A204.1 (cell line): ENCODE results near the gene NUDT2.
"Not testable (repeated sequence)": the region's sequence is repeated elsewhere in the genome, so short reads cannot be mapped to it uniquely, and the experiment has no call there.

ENCODE experiments used
- FAIRE-seq: peaks from 2 replicates; lab custom pipeline; 2012; peaks lifted over from hg19 to GRCh38; lab: Jason Lieb, UNC

The NUDT2 gene

DNA sequence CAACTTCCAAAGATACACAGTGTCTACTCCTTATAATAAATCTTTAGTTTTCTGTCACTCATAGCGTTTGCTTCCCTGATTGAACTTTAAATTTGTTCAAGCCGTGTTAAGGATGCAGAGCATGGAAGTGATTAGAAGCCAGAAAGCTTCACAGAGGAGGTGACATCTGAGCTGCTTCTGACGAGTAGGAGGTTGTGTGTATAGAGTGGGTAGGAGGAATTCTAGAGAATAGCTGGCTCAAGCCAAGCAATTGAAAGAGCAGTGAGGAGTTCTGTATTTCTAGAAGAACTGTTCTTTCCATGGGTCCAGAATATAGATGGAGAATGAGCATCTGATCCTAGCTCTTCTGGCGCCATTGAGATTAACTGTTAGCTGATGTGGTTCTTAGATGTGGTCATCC lies 6.0 kb downstream of the NUDT2 start:
- FAIRE-seq, result no peak

DNA sequence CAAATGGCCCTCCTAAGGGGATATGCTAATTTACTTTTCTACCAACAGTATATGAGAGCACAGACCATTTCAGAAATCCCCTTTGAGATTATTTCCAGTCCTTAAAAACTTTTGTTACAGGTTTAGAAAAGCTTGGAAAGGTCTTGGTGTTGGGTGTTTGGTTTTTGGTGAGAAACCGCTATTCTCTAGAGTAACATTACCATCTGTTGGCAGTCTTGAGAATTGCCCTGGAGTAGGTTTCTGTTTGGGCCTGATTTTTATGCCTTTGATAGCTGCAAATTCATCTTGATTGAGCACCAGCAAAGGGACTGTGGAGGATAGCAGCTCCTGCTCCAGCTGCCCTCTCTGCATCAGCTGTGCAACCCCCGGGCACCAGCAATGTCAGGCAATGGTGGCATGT lies 8.0 kb downstream of the NUDT2 start:
- FAIRE-seq, result no peak

DNA sequence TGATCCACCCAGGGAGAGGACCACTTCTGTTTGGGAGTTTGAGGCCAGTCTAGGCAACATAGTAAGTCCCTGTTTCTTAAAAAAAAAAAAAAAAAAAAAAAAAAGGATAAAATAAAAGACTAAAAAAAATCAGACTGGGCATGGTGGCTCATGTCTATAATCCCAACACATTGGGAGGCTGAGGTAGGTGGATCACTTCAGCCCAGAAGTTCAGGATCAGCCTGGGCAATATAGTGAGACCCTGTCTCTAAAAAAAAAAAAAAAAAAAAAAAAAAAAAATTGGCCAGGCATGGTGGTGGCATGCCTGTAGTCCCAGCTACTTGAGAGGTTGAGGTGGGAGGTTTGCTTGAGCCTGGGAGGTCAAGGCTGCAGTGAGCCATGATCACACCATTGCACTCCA lies 8.7 kb downstream of the NUDT2 start:
- not testable (repeated sequence) for FAIRE-seq

DNA sequence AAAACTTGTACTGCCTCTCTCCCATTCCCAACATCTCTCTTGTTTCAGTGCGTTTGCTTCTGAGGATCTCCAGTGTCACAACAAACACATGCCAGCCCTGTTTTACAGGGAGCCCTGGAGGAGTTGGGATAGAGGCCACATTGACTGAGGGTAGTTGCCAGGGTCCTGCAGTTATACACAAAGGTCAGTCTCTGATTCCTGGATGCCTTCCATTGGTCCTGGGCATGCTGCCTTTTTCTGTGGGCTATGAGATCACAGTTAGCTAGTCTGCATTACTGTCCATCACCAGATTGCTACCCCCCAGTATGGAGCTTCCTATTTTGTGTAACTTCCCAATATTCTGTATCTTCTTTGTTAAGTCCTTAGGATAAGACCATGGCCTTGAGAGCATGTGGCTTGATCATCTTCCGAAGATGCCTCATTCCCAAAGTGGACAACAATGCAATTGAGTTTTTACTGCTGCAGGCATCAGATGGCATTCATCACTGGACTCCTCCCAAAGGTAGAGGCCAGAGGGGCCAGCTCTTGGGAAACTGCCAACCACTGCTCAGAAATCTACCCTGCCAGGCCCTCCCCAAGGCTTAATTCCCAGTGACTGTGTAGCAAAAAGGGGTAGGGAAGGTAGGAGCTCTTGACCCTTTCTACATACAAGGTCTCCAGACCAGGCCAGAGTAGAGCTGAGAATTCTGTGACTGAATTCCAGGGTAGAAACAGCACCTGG lies 9.5 kb downstream of the NUDT2 start:
- FAIRE-seq, result no peak

DNA sequence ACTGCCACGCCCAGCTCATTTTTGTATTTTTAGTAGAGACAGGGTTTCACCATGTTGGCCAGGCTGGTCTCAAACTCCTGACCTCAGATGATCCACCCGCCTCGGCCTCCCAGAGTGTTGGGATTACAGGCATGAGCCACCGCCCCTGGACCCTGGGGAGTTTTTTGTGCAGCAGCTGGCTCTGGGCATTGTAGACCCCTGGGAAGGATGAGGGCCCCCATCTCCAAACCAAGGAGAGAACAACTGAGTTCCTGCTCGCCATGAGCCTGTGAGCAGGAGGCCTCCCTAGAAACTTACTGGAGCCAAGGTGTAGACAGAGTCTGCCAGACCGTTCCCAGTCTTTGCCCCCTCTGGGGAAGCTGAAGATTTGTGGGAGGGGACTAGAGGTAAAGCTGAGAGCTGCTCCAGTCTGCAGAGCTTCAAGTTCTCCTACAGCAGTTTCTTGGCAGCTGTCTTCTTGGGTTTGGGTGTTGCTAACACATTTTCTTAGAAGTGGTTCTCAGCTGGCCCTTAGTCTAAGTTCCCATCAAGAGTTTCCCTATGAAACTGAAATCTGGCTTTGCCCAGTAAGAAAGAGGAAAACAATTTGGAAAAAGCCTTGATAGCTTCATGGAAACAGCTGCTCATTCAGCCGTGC lies 12.4 kb downstream of the NUDT2 start:
- no peak for FAIRE-seq

DNA sequence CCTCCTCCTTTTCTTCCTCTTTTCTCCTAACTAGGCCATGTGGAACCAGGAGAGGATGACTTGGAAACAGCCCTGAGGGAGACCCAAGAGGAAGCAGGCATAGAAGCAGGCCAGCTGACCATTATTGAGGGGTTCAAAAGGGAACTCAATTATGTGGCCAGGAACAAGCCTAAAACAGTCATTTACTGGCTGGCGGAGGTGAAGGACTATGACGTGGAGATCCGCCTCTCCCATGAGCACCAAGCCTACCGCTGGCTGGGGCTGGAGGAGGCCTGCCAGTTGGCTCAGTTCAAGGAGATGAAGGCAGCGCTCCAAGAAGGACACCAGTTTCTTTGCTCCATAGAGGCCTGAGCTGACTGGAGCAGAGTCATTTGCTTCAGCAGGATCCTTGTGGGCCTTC lies 13.7 kb downstream of the NUDT2 start:
- no peak for FAIRE-seq

DNA sequence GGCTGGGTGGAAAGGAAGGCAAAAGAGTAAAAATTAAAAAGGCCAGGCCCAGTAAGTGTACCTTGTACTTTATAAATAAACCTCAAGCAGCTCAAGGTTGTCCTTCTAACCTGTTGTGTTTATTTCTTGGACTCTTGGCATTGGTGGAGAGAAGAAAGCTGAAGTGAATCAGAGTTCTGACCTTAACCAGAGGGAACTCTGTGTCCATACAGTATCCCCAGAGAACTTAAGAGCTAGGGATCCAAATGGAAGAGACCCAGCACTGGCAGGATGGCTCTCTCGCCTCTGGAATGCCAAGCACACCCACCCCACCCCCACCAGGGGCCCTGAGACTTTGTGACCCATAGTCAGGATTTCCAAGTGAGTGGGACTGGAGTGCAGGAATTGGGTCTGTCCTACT lies 14.2 kb downstream of the NUDT2 start:
- FAIRE-seq, result no peak

DNA sequence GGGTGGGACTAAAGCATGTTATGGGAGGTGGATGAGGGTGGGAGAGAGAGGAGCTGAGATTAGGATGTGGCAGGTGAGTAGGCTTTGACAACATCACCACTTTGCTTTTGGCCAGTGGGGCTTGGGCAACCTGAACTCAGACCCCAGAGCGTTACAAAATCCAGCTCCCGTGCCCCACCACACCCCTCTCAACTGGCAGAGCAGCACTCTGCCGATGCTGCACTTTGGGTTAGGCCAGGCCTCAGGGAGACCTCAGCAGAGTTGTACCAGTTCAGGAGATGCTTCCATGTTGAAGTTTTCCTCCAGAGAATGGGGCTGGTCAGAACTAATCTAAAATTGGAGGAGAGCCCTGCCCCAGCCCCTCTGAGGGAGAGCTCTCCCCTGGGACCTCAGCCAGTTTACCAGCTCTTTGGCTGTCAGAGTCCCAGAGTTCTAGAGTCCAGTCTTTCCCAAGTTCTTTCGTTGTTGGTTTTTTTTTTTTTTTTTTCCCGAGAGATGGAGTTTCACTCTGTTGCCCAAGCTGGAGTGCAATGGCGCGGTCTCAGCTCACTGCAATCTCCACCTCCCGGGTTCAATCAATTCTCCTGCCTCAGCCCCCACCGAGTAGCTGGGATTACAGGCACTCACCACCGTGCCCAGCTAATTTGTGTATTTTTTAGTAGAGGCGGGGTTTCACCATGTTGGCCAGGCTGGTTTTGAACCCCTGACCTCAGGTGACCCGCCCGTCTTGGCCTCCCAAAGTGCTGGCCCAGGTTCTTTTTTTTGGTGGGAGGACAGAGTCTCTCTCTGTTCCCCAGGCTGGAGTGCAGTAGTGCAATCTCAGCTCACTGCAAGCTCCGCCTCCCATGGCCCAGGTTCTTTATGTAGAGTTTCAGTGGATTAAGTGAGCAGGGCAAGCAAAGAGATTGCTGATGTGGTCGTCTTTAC lies 17.8 kb downstream of the NUDT2 start:
- no peak for FAIRE-seq

DNA sequence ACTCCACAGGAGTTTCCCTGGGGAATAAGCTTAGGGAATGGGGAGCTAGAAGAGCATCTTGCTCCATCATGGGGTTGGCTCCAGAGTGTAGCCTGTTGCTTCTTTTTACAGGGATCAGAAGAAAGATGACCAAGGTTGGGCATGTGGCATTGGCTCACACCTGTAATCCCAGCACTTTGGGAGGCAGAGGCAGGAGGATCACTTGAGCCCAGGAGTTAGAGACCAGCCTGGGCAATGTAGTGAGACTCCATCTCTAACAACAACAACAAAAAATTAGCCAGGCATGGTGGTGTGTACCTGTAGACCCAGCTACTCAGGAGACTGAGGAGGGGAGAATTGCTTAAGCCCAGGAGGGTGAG lies 18.4 kb downstream of the NUDT2 start:
- FAIRE-seq, result no peak

DNA sequence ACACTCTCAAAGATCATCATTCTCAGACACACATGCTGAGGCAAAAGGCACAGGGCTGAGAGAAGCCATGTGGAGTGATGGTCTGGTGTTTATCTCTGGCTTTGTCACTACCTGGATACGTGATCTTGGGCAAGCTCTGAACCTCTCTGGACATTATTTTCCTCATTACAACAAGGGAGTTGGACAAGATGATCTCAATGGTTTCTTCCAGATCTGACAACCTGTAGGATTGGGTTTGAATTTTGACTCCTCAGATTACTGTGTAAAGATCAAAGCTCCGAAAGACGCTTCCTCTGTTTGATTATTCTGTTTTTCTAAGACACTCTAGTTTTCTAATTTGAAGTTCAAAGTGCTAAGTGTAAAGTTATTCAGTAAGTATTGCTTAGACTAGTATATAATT lies 20.0 kb downstream of the NUDT2 start:
- FAIRE-seq, result no peak

DNA sequence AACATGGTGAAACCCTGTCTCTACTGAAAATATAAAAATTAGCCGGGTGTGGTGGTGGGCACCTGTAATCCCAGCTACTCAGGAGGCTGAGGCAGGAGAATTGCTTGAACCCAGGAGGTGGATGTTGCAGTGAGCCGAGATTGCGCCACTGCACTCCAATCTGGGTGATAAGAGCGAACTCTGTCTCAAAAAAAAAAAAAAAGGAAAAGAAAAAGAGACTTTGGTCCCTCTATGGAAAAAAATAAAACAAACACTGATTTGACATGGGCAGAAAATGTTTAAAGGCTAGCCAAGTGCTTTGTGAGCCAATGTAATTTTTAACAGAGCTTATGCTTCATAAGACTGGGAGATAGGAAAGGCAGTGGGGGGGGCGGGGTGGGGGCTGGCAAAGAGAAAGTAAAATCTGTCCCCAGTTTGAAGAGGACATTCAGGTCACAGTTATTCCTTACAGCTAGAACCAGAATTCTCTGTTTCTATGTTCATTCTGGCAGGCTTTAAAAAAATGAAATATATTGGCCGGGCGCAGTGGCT lies 22.8 kb downstream of the NUDT2 start:
- not testable (repeated sequence) for FAIRE-seq

DNA sequence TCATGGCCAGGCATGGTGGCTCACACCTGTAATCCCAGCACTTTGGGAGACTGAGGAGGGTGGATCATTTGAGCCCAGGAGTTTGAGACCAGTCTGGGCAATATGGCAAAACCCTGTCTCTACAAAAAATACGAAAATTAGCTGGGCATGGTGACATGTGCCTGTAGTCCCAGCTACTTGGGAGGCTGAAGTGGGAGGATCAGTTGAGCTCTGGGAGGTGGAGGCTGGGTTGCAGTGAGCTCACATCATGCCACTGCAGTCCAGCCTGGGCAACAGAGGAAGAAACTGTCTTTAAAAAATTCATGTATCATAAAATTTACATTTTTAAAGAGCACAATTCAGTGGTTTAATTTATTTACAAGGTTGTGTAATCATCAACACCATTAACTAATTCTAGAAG lies 23.6 kb downstream of the NUDT2 start:
- FAIRE-seq, result not testable (repeated sequence)

DNA sequence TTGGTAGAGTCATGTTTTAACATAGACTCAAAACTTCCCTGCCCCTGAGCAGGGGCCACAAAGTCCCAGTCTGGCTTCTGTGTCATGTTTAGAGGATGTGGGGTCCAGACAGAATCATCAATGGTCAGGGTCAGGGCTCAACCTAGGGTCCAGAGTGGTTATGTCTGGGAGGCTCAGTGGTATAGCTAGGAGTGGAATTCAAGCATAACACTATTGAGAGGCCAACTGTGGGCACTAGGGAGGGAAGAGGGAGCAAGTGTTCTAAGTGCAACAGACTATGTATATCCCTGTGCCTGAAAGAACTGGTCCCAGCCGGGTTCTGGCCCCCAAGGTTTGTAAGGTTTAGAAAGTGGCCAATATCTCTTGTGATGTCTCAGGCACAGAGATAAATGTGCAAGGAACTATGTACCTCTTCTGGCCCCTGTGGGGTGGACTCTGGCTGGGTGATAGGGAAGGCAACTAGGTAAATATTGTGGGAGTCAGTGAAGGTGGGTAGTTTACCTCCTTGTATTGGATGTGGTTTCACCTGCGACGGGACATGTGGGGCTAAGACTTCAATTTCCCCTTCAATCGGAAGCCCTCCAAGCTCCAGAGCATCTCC lies 33.3 kb downstream of the NUDT2 start:
- no peak for FAIRE-seq

DNA sequence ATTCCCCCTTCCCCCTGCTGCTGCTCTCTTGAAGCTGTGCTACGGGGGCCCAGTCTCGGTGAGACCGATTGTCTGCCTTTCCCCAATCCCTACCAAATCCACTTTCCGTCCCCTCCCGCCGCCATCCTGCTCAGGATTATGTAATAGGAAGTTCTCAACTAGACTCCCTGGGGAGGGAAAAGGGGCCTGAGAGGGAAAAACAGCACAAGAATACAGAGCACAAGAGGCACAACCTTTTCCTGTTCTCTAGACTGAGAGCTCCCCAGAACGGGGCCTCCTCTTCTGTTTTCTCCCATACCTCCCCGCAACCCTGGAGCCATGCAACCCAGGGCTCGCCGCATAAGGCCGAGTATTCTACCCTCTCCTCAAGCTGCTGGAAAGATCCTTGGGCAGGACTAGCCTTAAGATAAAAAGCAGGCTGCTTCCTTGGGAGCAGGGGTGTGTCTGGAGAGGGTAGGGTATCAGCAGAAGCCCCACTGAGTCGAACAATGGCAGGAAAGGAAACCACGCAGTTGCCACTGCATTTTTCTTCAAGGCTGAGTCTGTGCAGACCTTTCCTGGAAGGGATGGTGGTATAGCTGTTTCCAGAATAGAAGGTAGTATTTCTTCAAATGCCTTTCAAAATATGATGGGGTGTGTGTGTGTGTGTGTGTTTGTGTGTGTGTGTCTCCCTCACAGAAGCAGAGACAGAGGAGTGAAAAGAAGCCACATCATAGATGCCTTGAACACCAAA lies 34.4 kb downstream of the NUDT2 start:
- FAIRE-seq, result no peak

DNA sequence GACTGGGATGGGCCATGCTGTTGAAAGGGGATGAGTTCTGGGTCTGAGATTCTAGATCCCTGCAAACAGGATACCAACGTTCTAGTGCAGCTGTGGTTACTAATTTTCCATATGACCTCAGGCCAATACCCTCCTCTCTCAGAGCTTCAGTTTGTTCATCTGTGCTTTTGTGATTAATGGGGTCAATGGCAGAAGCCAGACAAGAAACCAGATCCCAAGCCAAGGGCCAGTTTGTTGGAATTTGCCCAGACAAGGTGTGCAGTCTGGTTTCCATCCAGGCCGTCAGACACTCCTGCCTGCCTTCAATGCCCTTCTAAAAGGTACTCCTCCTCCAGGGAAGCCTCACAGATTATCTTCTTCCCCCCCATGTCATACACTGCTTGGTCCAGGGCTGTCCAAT lies 35.9 kb downstream of the NUDT2 start:
- no peak for FAIRE-seq

DNA sequence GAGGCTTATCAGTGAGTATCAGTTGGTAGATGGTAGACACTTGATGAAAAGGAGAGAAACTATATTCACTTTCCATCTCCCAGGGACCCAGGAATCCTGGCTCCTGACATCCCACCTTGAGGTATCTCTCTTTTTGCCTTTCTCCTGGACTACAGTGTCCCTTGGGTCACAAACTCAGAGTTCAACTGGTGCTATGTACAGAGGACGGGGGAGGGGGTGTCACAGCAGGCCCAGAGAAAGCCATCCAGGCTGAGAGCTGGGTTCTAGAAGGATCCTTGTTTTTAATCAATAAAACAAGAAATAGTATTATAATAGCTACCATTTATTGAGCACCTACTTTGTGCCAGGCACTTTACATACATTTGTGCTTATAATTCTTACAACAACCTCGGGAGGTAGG lies 37.0 kb downstream of the NUDT2 start:
- no peak for FAIRE-seq

DNA sequence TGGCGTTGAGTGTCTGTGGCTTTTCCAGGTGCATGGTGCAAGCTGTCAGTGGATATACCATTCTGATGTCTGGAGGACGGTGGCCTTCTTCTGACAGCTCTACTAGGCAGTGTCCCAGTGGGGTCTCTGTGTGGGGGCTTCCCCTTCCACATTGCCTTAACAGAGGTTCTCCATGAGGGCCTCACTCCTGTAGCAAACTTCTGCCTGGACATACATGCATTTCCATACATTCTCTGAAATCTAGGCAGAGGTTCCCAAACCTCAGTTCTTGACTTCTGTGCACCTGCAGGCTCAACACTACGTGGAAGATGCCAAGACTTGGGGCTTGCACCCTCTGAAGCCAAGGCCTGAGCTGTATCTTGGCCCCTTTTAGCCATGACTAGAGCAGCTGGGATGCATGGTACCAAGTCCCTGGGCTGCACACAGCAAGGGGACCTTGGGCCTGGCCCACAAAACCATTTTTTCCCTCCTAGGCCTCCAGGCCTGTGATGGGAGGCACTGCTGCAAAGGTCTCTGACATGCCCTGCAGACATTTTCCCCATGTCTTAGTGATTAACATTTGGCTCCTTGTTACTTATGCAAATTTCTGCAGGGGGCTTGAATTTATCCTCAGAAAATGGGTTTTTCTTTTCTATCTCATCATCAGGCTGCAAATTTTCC lies 38.5 kb downstream of the NUDT2 start:
- FAIRE-seq, result not testable (repeated sequence)

DNA sequence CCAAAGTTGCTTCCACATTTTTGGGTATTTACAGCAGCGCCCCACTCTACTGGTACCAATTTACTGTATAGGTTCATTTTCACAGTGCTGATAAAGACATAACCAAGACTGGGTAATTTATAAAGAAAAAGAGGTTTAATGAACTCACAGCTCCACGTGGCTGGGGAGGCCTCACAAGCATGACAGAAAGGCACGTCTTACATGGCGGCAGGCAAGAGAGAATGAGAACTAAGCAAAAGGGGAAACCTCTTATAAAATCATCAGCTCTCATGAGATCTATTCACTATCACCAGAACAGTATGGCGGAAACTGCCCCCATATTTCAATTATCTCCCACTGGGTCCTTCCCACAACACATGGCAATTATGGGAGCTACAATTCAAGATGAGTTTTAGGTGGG lies 39.4 kb downstream of the NUDT2 start:
- FAIRE-seq, result not testable (repeated sequence)

DNA sequence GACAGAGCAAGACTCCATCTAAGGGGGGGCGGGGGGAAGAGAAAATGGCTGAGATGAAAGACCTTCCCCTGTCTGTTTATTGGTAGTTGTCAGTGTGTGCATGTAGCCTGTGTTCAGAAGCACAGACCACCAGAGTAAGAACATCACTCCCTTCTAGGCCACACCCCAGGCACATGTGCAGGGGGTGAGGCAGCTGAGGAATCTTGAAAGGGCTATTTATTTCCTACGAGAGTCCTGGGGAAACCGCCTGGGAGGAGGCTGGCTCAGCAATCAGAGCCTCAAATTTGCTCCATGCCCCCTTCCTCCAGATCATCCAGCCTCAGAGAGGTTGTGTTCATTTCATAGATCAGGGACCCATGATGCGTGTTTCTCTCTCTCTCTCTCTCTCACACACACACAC lies 40.3 kb downstream of the NUDT2 start:
- no peak for FAIRE-seq

DNA sequence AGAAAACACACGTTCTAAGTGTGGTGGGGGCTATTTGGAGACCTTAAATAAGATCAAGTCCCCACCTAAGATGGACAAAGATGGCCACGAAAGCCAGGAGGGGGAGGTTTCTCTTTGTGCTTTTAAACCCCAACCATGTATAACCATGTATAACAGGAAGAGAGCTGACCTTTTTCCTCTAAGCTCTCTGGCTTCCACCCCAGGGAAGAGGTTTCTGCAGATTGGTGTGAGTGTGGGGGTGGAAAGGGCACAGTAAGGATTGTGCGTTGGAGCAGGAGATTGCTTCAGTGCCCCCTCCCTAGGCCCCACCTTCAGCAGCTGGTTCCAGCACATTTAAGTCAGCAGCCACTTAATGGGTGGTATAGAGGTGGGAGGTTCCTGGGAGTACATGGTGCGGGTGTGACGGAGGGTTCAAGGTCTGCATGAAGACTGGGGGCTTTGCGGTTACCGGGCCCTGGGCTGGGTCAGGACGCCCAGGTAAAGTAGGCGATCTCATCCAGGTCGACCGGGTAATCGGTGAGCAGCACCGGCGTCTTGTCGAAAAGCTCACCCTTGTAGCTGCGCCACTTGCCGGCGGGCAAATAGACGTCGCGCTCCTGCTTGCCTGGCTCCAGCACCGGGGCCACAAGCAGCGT lies 41.1 kb downstream of the NUDT2 start:
- no peak for FAIRE-seq
